ENCODE data around the gene MPZL2. TPM values are rescaled to one million over a fixed set of nuclear protein-coding genes. Genes with fewer than 3 reads are reported as not detected.

The MPZL2 gene
- total and polyA plus RNA-seq, 9 of the 15 experiments (the other 6 are each of a cell fraction or from before 2014, with no cell fraction given) = 0.09 to 0.28 (median 0.18) TPM; not detected in 2

DNA sequence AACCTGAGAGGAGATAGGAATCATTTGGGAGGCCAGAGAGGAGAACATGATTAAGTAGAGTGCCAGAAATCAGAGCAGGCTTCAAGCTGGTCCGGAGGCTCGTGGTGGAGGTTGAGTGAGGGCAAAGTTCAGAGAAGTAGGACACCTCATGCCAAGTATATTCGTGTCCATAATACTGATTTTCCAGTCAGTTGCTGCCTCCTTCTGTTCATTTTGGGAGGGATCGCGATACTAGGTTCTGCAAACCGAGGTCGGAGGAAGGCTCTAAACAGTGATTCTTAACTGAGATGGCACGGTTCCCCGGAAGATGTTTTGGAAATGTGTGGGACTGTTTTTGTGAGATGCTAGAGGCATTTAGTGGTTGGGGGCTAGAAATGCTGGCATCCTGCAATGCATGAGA, 26.8 kb upstream of the MPZL2 start:
- intact Hi-C loops (cut with micrococcal nuclease) (loop anchor here (1.0 to 2.0 kb wide), 3 partner anchors 65 to 146 kb away; no protein-coding TSS in a partner anchor), in situ Hi-C loops (cut with MboI) (no loop called here)
- Histone ChIP-seq H3K27me3 (ENCODE audit: control insufficient read depth in 2 of 2, insufficient read depth in 2 of 2, low read length in 2 of 2) (peaks cover 0 to 8% of the 10 kb centered on the region in 2 experiments; a peak in 2 of 5 replicates), H3K36me3 (ENCODE audit: control insufficient read depth, insufficient read depth, low read length) (no peaks in the 10 kb centered on the region), H4K20me1 (replicated peaks; ENCODE audit: control insufficient read depth, insufficient read depth, low read length) (no peaks in the 10 kb centered on the region), H3K9me1 (ENCODE audit: control insufficient read depth, insufficient read depth, low read length) (no peaks in the 10 kb centered on the region), H2AFZ (ENCODE audit: low read depth, low read length) (no peak overlapping the region), H3K4me2 (ENCODE audit: insufficient read depth, low read length) (no peak overlapping the region), H3K9me3 (replicated peaks; ENCODE audit: control insufficient read depth, insufficient read depth, low read depth, low read length) (no peaks in the 10 kb centered on the region), H3K9ac (ENCODE audit: insufficient read depth in 1 of 2, low read depth in 2 of 2, low read length in 2 of 2) (no peak overlapping the region), H3K79me2 (ENCODE audit: control insufficient read depth, insufficient read depth, low read length) (no peaks in the 10 kb centered on the region), H3K4me3 (no peak overlapping the region), H3K27ac (ENCODE audit: extremely low read depth, low read depth, low read length) (no peak overlapping the region), H3K4me1 (replicated peaks in 1 of 2; ENCODE audit: control insufficient read depth in 2 of 2, insufficient read depth in 2 of 2, low read length in 2 of 2) (no peaks in the 10 kb centered on the region; a peak in 1 of 5 replicates)
- ATAC-seq (peak; percentile 68), DNase-seq (ENCODE audit: extremely low read depth in 1 of 4, low spot score in 3 of 4) (peak in 1 of 4 experiments; percentile 30), FAIRE-seq (peak; percentile 79)
- ChIA-PET CTCF (ENCODE audit: low intra/inter-chr PET ratio) (interaction anchor here (0.6 to 2.9 kb wide), 6 partner anchors 33 to 447 kb away, joined by 3 to 39 read pairs (median 3); no protein-coding TSS in a partner anchor), POLR2A (no interaction called here)
- BruUV-seq (replicated peaks) = no TSS peak
- under 1% methylated on average over 8 of the region's 9 CpGs for WGBS (ENCODE audit: insufficient coverage, low coverage, missing lambda C conversion rate)
- TF ChIP-seq BCL6 (CRISPR knock-in tag; IDR thresholded peaks at IDR 0.05) = no peak
- TF ChIP-seq, protein P1, sequence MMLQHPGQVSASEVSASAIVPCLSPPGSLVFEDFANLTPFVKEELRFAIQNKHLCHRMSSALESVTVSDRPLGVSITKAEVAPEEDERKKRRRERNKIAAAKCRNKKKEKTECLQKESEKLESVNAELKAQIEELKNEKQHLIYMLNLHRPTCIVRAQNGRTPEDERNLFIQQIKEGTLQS (IDR thresholded peaks at IDR 0.05) = no peak
- TF ChIP-seq, protein P1 (CRISPR knock-in tag; conservative IDR thresholded peaks at IDR 0.05) = no peak
- TF ChIP-seq, protein P2, sequence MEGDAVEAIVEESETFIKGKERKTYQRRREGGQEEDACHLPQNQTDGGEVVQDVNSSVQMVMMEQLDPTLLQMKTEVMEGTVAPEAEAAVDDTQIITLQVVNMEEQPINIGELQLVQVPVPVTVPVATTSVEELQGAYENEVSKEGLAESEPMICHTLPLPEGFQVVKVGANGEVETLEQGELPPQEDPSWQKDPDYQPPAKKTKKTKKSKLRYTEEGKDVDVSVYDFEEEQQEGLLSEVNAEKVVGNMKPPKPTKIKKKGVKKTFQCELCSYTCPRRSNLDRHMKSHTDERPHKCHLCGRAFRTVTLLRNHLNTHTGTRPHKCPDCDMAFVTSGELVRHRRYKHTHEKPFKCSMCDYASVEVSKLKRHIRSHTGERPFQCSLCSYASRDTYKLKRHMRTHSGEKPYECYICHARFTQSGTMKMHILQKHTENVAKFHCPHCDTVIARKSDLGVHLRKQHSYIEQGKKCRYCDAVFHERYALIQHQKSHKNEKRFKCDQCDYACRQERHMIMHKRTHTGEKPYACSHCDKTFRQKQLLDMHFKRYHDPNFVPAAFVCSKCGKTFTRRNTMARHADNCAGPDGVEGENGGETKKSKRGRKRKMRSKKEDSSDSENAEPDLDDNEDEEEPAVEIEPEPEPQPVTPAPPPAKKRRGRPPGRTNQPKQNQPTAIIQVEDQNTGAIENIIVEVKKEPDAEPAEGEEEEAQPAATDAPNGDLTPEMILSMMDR (IDR thresholded peaks at IDR 0.05 in 2 of 3, conservative IDR thresholded peaks at IDR 0.05 in 1 of 3; ENCODE audit: insufficient read depth in 2 of 3, low read depth in 1 of 3, low read length in 3 of 3) = peak; percentile 41 to 65 (median 46); a peak in 4 of 6 replicates
- no peak for TF ChIP-seq ARID2 (IDR thresholded peaks at IDR 0.05)
- TF ChIP-seq, protein P3, sequence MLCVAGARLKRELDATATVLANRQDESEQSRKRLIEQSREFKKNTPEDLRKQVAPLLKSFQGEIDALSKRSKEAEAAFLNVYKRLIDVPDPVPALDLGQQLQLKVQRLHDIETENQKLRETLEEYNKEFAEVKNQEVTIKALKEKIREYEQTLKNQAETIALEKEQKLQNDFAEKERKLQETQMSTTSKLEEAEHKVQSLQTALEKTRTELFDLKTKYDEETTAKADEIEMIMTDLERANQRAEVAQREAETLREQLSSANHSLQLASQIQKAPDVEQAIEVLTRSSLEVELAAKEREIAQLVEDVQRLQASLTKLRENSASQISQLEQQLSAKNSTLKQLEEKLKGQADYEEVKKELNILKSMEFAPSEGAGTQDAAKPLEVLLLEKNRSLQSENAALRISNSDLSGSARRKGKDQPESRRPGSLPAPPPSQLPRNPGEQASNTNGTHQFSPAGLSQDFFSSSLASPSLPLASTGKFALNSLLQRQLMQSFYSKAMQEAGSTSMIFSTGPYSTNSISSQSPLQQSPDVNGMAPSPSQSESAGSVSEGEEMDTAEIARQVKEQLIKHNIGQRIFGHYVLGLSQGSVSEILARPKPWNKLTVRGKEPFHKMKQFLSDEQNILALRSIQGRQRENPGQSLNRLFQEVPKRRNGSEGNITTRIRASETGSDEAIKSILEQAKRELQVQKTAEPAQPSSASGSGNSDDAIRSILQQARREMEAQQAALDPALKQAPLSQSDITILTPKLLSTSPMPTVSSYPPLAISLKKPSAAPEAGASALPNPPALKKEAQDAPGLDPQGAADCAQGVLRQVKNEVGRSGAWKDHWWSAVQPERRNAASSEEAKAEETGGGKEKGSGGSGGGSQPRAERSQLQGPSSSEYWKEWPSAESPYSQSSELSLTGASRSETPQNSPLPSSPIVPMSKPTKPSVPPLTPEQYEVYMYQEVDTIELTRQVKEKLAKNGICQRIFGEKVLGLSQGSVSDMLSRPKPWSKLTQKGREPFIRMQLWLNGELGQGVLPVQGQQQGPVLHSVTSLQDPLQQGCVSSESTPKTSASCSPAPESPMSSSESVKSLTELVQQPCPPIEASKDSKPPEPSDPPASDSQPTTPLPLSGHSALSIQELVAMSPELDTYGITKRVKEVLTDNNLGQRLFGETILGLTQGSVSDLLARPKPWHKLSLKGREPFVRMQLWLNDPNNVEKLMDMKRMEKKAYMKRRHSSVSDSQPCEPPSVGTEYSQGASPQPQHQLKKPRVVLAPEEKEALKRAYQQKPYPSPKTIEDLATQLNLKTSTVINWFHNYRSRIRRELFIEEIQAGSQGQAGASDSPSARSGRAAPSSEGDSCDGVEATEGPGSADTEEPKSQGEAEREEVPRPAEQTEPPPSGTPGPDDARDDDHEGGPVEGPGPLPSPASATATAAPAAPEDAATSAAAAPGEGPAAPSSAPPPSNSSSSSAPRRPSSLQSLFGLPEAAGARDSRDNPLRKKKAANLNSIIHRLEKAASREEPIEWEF (CRISPR knock-in tag; IDR thresholded peaks at IDR 0.05) = no peak
- no peak for TF ChIP-seq ETS2 (tag; IDR thresholded peaks at IDR 0.05; ENCODE audit: borderline replicate concordance, poor library complexity, severe bottlenecking)
- TF ChIP-seq, protein P4, sequence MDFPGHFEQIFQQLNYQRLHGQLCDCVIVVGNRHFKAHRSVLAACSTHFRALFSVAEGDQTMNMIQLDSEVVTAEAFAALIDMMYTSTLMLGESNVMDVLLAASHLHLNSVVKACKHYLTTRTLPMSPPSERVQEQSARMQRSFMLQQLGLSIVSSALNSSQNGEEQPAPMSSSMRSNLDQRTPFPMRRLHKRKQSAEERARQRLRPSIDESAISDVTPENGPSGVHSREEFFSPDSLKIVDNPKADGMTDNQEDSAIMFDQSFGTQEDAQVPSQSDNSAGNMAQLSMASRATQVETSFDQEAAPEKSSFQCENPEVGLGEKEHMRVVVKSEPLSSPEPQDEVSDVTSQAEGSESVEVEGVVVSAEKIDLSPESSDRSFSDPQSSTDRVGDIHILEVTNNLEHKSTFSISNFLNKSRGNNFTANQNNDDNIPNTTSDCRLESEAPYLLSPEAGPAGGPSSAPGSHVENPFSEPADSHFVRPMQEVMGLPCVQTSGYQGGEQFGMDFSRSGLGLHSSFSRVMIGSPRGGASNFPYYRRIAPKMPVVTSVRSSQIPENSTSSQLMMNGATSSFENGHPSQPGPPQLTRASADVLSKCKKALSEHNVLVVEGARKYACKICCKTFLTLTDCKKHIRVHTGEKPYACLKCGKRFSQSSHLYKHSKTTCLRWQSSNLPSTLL (IDR thresholded peaks at IDR 0.05) = 0 out of 2 replicates have a peak, but pooled peaks have one; percentile 35
- no peak for TF ChIP-seq ZNF143 (CRISPR knock-in tag; IDR thresholded peaks at IDR 0.05)
- peak; percentile 74 for TF ChIP-seq NR2C1 (IDR thresholded peaks at IDR 0.05)
- peak; percentile 86 for TF ChIP-seq NR2C1 (tag; IDR thresholded peaks at IDR 0.05)
- no peak for TF ChIP-seq TAF15 (IDR thresholded peaks at IDR 0.05; ENCODE audit: low read depth, low read length)

All from K562 (cell line).